Smooth muscle cell (in vitro differentiated cells): ENCODE results near the gene MKNK1. TPM values are rescaled to one million over a fixed set of nuclear protein-coding genes. Genes with fewer than 3 reads are reported as not detected.

Experiments used
- DNase-seq: peaks from one replicate; lab custom pipeline; 2025; ENCODE audit not compliant: unreplicated experiment; lab: John Stamatoyannopoulos, UW
- H2AFZ ChIP-seq: fragments of 200-600 bp; sonication (generic); 2 replicates; pipeline ENCODE4 v1.6.0; 2016; ENCODE audit warnings: antibody characterized with exemption, low read depth, mild to moderate bottlenecking
- H3F3A ChIP-seq: fragments of 200-600 bp; sonication (generic); 2 replicates; pipeline ENCODE4 v1.6.0; 2017; ENCODE audit warnings: antibody characterized with exemption, low read depth
- H3K27ac ChIP-seq: fragments of 200-600 bp; sonication (generic); 2 replicates; pipeline ENCODE4 v1.5.1; 2016; ENCODE audit warnings: low read depth, mild to moderate bottlenecking
- H3K27me3 ChIP-seq: fragments of 200-600 bp; sonication (generic); 2 replicates; pipeline ENCODE4 v1.6.1; 2016; ENCODE audit warnings: low read depth, mild to moderate bottlenecking
- H3K36me3 ChIP-seq: fragments of 200-600 bp; sonication (generic); 2 replicates; pipeline ENCODE4 v1.5.1; 2016; ENCODE audit warnings: low read depth
- H3K4me1 ChIP-seq: fragments of 200-600 bp; sonication (generic); 2 replicates; pipeline ENCODE4 v1.5.1; 2016; ENCODE audit warnings: low read depth
- H3K4me2 ChIP-seq: fragments of 200-600 bp; sonication (generic); 2 replicates; pipeline ENCODE4 v1.6.0; 2016; ENCODE audit warnings: mild to moderate bottlenecking
- H3K4me3 ChIP-seq: fragments of 200-600 bp; sonication (generic); 2 replicates; pipeline ENCODE4 v1.5.1; 2016; ENCODE audit warnings: mild to moderate bottlenecking
- H3K79me2 ChIP-seq: fragments of 200-600 bp; sonication (generic); 2 replicates; pipeline ENCODE4 v1.6.0; 2016; ENCODE audit warnings: low read depth, mild to moderate bottlenecking
- H3K9ac ChIP-seq: fragments of 200-600 bp; sonication (generic); 2 replicates; pipeline ENCODE4 v1.6.0; 2016; ENCODE audit warnings: low read depth
- H3K9me3 ChIP-seq: fragments of 200-600 bp; sonication (generic); replicated peaks from 2 replicates; pipeline ENCODE4 v1.5.1; 2016; ENCODE audit warnings: low read depth
- H4K20me1 ChIP-seq: fragments of 200-600 bp; sonication (generic); 2 replicates; pipeline ENCODE4 v1.6.0; 2016; ENCODE audit warnings: low read depth
- CTCF ChIP-seq: fragments of 200-600 bp; sonication (generic); IDR thresholded peaks from 2 replicates; pipeline ENCODE4 v1.5.1; 2017; ENCODE audit warnings: borderline replicate concordance, mild to moderate bottlenecking, antibody characterized with exemption; ENCODE audit not compliant: insufficient read depth, poor library complexity, severe bottlenecking
- WGBS: methylation state at CpG from one replicate; pipeline ENCODE4 v1.1.7; 2016; ENCODE audit warnings: low lambda C conversion rate; 5-methylcytosine and 5-hydroxymethylcytosine counted together
- polyA plus RNA-seq: library from polyadenylated mRNA; unstranded; fragments of >200 nt; fragmentation: Nextera tagmentation; extraction: Ambion mirVana; gene quantifications from 2 replicates; pipeline ENCODE4 v1.2.1, GENCODE V29; 2016
- total RNA-seq: library from RNA; depleted of rRNA; stranded (reverse); fragments of >200 nt; gene quantifications from 2 replicates; pipeline ENCODE4 v1.2.3, GENCODE V29; 2014

The MKNK1 gene
- total and polyA plus RNA-seq, 2 experiments from 2014 or later, result 11.7 to 18.7 TPM

GRCh38 chr1:46520063-46520911 lies 83.8 kb downstream of the MKNK1 start:
- H3K27ac ChIP-seq, result peak overlapping the region; percentile 58
- no peak overlapping the region for H2AFZ ChIP-seq
- H3K4me3 ChIP-seq, result no peak overlapping the region

GRCh38 chr1:46519209-46519608 lies 84.9 kb downstream of the MKNK1 start:
- H3K4me3 ChIP-seq, result no peak overlapping the region
- no peak for TF ChIP-seq CTCF
- H3K27ac ChIP-seq, result no peak overlapping the region
- no peaks in the 10 kb centered on the region for H3K36me3 ChIP-seq
- peaks cover 37% of the 10 kb centered on the region for H3K4me1 ChIP-seq
- peaks cover 10% of the 10 kb centered on the region for H3K27me3 ChIP-seq
- H3F3A ChIP-seq, result peaks cover 4% of the 10 kb centered on the region
- H3K79me2 ChIP-seq, result no peaks in the 10 kb centered on the region
- no peak overlapping the region for H3K4me2 ChIP-seq
- 82% methylated on average over 4 of the region's 4 CpGs for whole genome bisulfite sequencing
- no peak for DNase-seq
- H3K9ac ChIP-seq, result no peak overlapping the region
- H4K20me1 ChIP-seq, result no peaks in the 10 kb centered on the region
- H3K9me3 ChIP-seq, result no peaks in the 10 kb centered on the region
- no peak overlapping the region for H2AFZ ChIP-seq

More at GRCh38 chr1:46520063-46520911, 83.8 kb downstream of the MKNK1 start:
- no peaks in the 10 kb centered on the region for H4K20me1 ChIP-seq
- no peaks in the 10 kb centered on the region for H3K79me2 ChIP-seq
- WGBS, result 6% methylated on average over 14 of the region's 15 CpGs
- no peaks in the 10 kb centered on the region for H3K9me3 ChIP-seq
- H3K36me3 ChIP-seq, result no peaks in the 10 kb centered on the region
- TF ChIP-seq CTCF, result no peak
- peaks cover 4% of the 10 kb centered on the region for H3F3A ChIP-seq
- peaks cover 37% of the 10 kb centered on the region for H3K4me1 ChIP-seq
- no peak overlapping the region for H3K9ac ChIP-seq
- DNase-seq, result peak; percentile 45
- H3K4me2 ChIP-seq, result peak overlapping the region; percentile 61
- H3K27me3 ChIP-seq, result peaks cover 21% of the 10 kb centered on the region

GRCh38 chr1:46517932-46518498 lies 86.1 kb downstream of the MKNK1 start:
- no peak for DNase-seq
- Histone ChIP-seq H4K20me1 (no peaks in the 10 kb centered on the region), H3K4me2 (no peak overlapping the region), H2AFZ (no peak overlapping the region), H3K27ac (no peak overlapping the region), H3K4me3 (no peak overlapping the region), H3K79me2 (no peaks in the 10 kb centered on the region), H3K9ac (no peak overlapping the region), H3K4me1 (peaks cover 37% of the 10 kb centered on the region), H3K9me3 (no peaks in the 10 kb centered on the region), H3K27me3 (peaks cover 9% of the 10 kb centered on the region), H3K36me3 (no peaks in the 10 kb centered on the region), H3F3A (peaks cover 4% of the 10 kb centered on the region)
- 82% methylated on average over 4 of the region's 4 CpGs for WGBS
- no peak for TF ChIP-seq CTCF
